Activated T-helper 1 cell treated with anti-CD3 and anti-CD28 coated beads, Interleukin-12 subunit alpha, Interleukin-12 subunit beta, Interleukin-2, Interleukin-4 antibody, amounts not matched to agents 30 ng/mL and 10 ng/mL and 1 ng/mL, durations not matched to agents 14 hours and 24 hours and 36 hours (primary cell): Measurements from ENCODE around the gene IGFBP7. TPM values are rescaled to one million over a fixed set of nuclear protein-coding genes. Genes with fewer than 3 reads are reported as not detected.

ENCODE experiments used
- DNase-seq: peaks from one replicate; pipeline ENCODE4 v3.0.0; 2021; ENCODE audit warnings: low spot score
- H3K27ac Mint-ChIP-seq: one replicate; pipeline ENCODE4 v1.8.0; 2021; ENCODE audit warnings: mild to moderate bottlenecking, mixed read lengths
- H3K27me3 Mint-ChIP-seq: one replicate; pipeline ENCODE4 v1.8.0; 2022; ENCODE audit warnings: mild to moderate bottlenecking, moderate library complexity, mixed read lengths; ENCODE audit not compliant: insufficient read depth
- H3K36me3 Mint-ChIP-seq: one replicate; pipeline ENCODE4 v1.8.0; 2021; ENCODE audit warnings: low read depth, mixed read lengths
- H3K4me1 Mint-ChIP-seq: one replicate; pipeline ENCODE4 v1.8.0; 2021; ENCODE audit warnings: low read depth, mixed read lengths
- H3K4me3 Mint-ChIP-seq: one replicate; pipeline ENCODE4 v1.8.0; 2021; ENCODE audit warnings: mild to moderate bottlenecking, moderate library complexity, mixed read lengths
- H3K9me3 Mint-ChIP-seq: one replicate; pipeline ENCODE4 v1.8.0; 2021; ENCODE audit warnings: mixed read lengths
- intact Hi-C: fragments of 100-400 bp; cut with micrococcal nuclease; formaldehyde crosslinking; loops from one replicate; pipeline ENCODE4 v1.15.1; 2024
- total RNA-seq: library from RNA; stranded (reverse); gene quantifications from 2 replicates; pipeline ENCODE4 v1.2.3, GENCODE V29; 2022

Gene IGFBP7
- total RNA-seq, 1 donor from 2014 or later, result not detected

GRCh38 chr4:57020467-57021101 is 89.6 kb downstream of the IGFBP7 start:
- H3K9me3 Mint-ChIP-seq, result no peaks in the 10 kb centered on the region
- peaks cover 64% of the 10 kb centered on the region for H3K36me3 Mint-ChIP-seq
- H3K4me3 Mint-ChIP-seq, result no peak overlapping the region
- intact Hi-C loops, result no loop called here
- no peaks in the 10 kb centered on the region for H3K27me3 Mint-ChIP-seq
- DNase-seq, result no peak
- H3K4me1 Mint-ChIP-seq, result no peaks in the 10 kb centered on the region
- no peak overlapping the region for H3K27ac Mint-ChIP-seq

- Mint-ChIP-seq H3K27me3 (no peaks in the 10 kb centered on the region), H3K4me1 (no peaks in the 10 kb centered on the region), H3K4me3 (no peak overlapping the region), H3K36me3 (peaks cover 58% of the 10 kb centered on the region), H3K9me3 (no peaks in the 10 kb centered on the region), H3K27ac (no peak overlapping the region)
- intact Hi-C loops, result no loop called here
- no peak for DNase-seq
These were observed 91.2 kb downstream of the IGFBP7 start for GRCh38 chr4:57018980-57019379.

GRCh38 chr4:57013543-57014120 is 96.6 kb downstream of the IGFBP7 start:
- H3K4me3 Mint-ChIP-seq, result no peak overlapping the region
- peaks cover 7% of the 10 kb centered on the region for H3K4me1 Mint-ChIP-seq
- H3K27me3 Mint-ChIP-seq, result no peaks in the 10 kb centered on the region
- no peak for DNase-seq
- H3K36me3 Mint-ChIP-seq, result peaks cover 43% of the 10 kb centered on the region
- H3K9me3 Mint-ChIP-seq, result no peaks in the 10 kb centered on the region
- no peak overlapping the region for H3K27ac Mint-ChIP-seq
- intact Hi-C loops, result no loop called here

- H3K4me3 Mint-ChIP-seq, result no peak overlapping the region
- DNase-seq, result no peak
- H3K9me3 Mint-ChIP-seq, result no peaks in the 10 kb centered on the region
- H3K4me1 Mint-ChIP-seq, result peaks cover 5% of the 10 kb centered on the region
- intact Hi-C loops, result loop anchor here (10.0 kb wide), 1 partner anchor 1575 kb away; no protein-coding TSS in a partner anchor
- no peaks in the 10 kb centered on the region for H3K27me3 Mint-ChIP-seq
- no peak overlapping the region for H3K27ac Mint-ChIP-seq
- H3K36me3 Mint-ChIP-seq, result peaks cover 44% of the 10 kb centered on the region
These were observed 110.4 kb downstream of the IGFBP7 start for GRCh38 chr4:56999751-57000150.

- H3K9me3 Mint-ChIP-seq, result no peaks in the 10 kb centered on the region
- no peak overlapping the region for H3K4me3 Mint-ChIP-seq
- H3K4me1 Mint-ChIP-seq, result peaks cover 29% of the 10 kb centered on the region
- H3K27me3 Mint-ChIP-seq, result no peaks in the 10 kb centered on the region
- H3K27ac Mint-ChIP-seq, result no peak overlapping the region
- intact Hi-C loops, result no loop called here
- peaks cover 55% of the 10 kb centered on the region for H3K36me3 Mint-ChIP-seq
- no peak for DNase-seq
These were observed 114.7 kb downstream of the IGFBP7 start for GRCh38 chr4:56995525-56995924.

GRCh38 chr4:56990109-56990905 is 119.9 kb downstream of the IGFBP7 start:
- intact Hi-C loops, result no loop called here
- Mint-ChIP-seq H3K4me3 (no peak overlapping the region), H3K9me3 (no peaks in the 10 kb centered on the region), H3K4me1 (peaks cover 42% of the 10 kb centered on the region), H3K27ac (no peak overlapping the region), H3K27me3 (no peaks in the 10 kb centered on the region), H3K36me3 (peaks cover 60% of the 10 kb centered on the region)
- DNase-seq, result no peak

GRCh38 chr4:56986952-56987351 is 123.2 kb downstream of the IGFBP7 start:
- Mint-ChIP-seq H3K9me3 (no peaks in the 10 kb centered on the region), H3K27ac (no peak overlapping the region), H3K4me1 (peaks cover 55% of the 10 kb centered on the region), H3K27me3 (no peaks in the 10 kb centered on the region), H3K4me3 (no peak overlapping the region), H3K36me3 (peaks cover 56% of the 10 kb centered on the region)
- intact Hi-C loops, result no loop called here
- no peak for DNase-seq

- Mint-ChIP-seq H3K4me3 (no peak overlapping the region), H3K27ac (no peak overlapping the region), H3K36me3 (peaks cover 55% of the 10 kb centered on the region), H3K4me1 (peaks cover 55% of the 10 kb centered on the region), H3K27me3 (no peaks in the 10 kb centered on the region), H3K9me3 (no peaks in the 10 kb centered on the region)
- intact Hi-C loops, result no loop called here
- DNase-seq, result no peak
These were observed 124.0 kb downstream of the IGFBP7 start for GRCh38 chr4:56986192-56986591.

GRCh38 chr4:56981795-56982201 is 128.4 kb downstream of the IGFBP7 start:
- peaks cover 39% of the 10 kb centered on the region for H3K36me3 Mint-ChIP-seq
- peak overlapping the region; percentile 100 for H3K4me3 Mint-ChIP-seq
- intact Hi-C loops, result no loop called here
- peak overlapping the region; percentile 26 for H3K27ac Mint-ChIP-seq
- H3K27me3 Mint-ChIP-seq, result no peaks in the 10 kb centered on the region
- DNase-seq, result no peak
- peaks cover 48% of the 10 kb centered on the region for H3K4me1 Mint-ChIP-seq
- no peaks in the 10 kb centered on the region for H3K9me3 Mint-ChIP-seq

Other genes with a start within 250 kb of the IGFBP7 start
- gene REST, start 202.5 kb downstream of the IGFBP7 start, total RNA-seq, result 52.4 and 60.0 TPM in 2 replicates
- 17.7 and 18.3 TPM in 2 replicates for gene NOA1, start 132.8 kb downstream of the IGFBP7 start, total RNA-seq
- 145 TPM in 2 replicates for gene POLR2B, start 131.5 kb downstream of the IGFBP7 start, total RNA-seq